Panc1 (cell line): ENCODE measurements around the gene NPDC1. TPM values are rescaled to one million over a fixed set of nuclear protein-coding genes. Genes with fewer than 3 reads are reported as not detected.
A peak's percentile ranks its signal among the peaks of the same experiment; 100 is the strongest.

Source experiments
- ATAC-seq: fragments of 200-7000 bp; cut with Tn5 transposase; 2 replicates; pipeline ENCODE4 v1.9.1; 2020; ENCODE audit warnings: mild to moderate bottlenecking, moderate library complexity
- BruUV-seq: library from RNA; stranded (reverse); fragments of 400-500 nt; replicated peaks from 2 replicates; lab custom pipeline; 2021; lab: Mats Ljungman, UMichigan
- CTCF ChIA-PET: fragments of 300-600 bp; sonication (Branson Sonifier 250); formaldehyde crosslinking; loops from one replicate; lab custom pipeline; 2022; ENCODE audit warnings: antibody characterized with exemption; lab: Charles Lee
- POLR2A ChIA-PET: fragments of 300-600 bp; sonication (Branson Sonifier 250); formaldehyde crosslinking; loops from one replicate; lab custom pipeline; 2022; ENCODE audit warnings: antibody characterized with exemption; lab: Charles Lee
- DNase-seq: peaks from one replicate; pipeline ENCODE4 v3.0.0-alpha.2; 2010; ENCODE audit warnings: low read depth, low spot score
- H3K27ac ChIP-seq: 2 replicates; pipeline ENCODE4 v1.5.1; 2011; ENCODE audit warnings: mild to moderate bottlenecking, low read length, inconsistent platforms
- H3K27me3 ChIP-seq: fragments of 200-500 bp; sonication (Bioruptor generic); 2 replicates; pipeline ENCODE4 v1.6.0; 2014; ENCODE audit warnings: low read length, inconsistent platforms; ENCODE audit not compliant: control insufficient read depth, insufficient read depth
- H3K36me3 ChIP-seq: fragments of 200-500 bp; sonication (Bioruptor generic); 2 replicates; pipeline ENCODE4 v1.5.1; 2014; ENCODE audit warnings: inconsistent platforms, mild to moderate bottlenecking, low read length, moderate library complexity; ENCODE audit not compliant: control insufficient read depth, insufficient read depth
- H3K4me1 ChIP-seq: 2 replicates; pipeline ENCODE4 v1.5.1; 2011; ENCODE audit warnings: inconsistent platforms, mild to moderate bottlenecking, low read length, moderate library complexity; ENCODE audit not compliant: control insufficient read depth, insufficient read depth
- H3K4me3 ChIP-seq, 2 experiments: 2 replicates each; pipeline ENCODE4 v1.5.1; 2011 to 2012; ENCODE audit warnings: low read depth in 2 of 2, low read length in 2 of 2, mild to moderate bottlenecking in 2 of 2, inconsistent platforms in 1 of 2, moderate library complexity in 1 of 2
- H3K9me3 ChIP-seq: fragments of 200-500 bp; sonication (Bioruptor generic); 2 replicates; pipeline ENCODE4 v1.5.1; 2014; ENCODE audit warnings: low read depth, mild to moderate bottlenecking, inconsistent platforms, low read length, moderate library complexity; ENCODE audit not compliant: control insufficient read depth, insufficient read depth
- CTCF ChIP-seq: fragments of 450-650 bp; IDR thresholded peaks from 2 replicates; pipeline ENCODE4 v1.5.1; 2017; ENCODE audit warnings: mild to moderate bottlenecking
- POLR2AphosphoS5 ChIP-seq: IDR thresholded peaks from 2 replicates; pipeline ENCODE4 v1.6.1; 2012; ENCODE audit warnings: mild to moderate bottlenecking, low read depth, low read length, moderate library complexity
- REST ChIP-seq, 2 experiments: IDR thresholded peaks; 2 replicates each; pipeline ENCODE4 v1.6.1; 2011 to 2012; ENCODE audit warnings: low read depth in 2 of 2, control low read depth in 1 of 2, low read length in 1 of 2, mild to moderate bottlenecking in 1 of 2, moderate library complexity in 1 of 2; ENCODE audit not compliant: insufficient read depth in 1 of 2
- SIN3A ChIP-seq: IDR thresholded peaks from 2 replicates; pipeline ENCODE4 v1.6.1; 2012; ENCODE audit warnings: low read depth, mild to moderate bottlenecking, low read length, moderate library complexity, borderline replicate concordance; ENCODE audit not compliant: insufficient read depth
- TCF7L2 ChIP-seq: IDR thresholded peaks from 2 replicates; pipeline ENCODE4 v1.6.1; 2011; ENCODE audit warnings: mild to moderate bottlenecking, low read depth, low read length, inconsistent platforms
- in situ Hi-C: cut with HindIII; loops from 2 replicates; pipeline ENCODE4 v1.10.0; 2016; ENCODE audit warnings: low sequenced_read_pairs, low pct_unique_long_range_greater_than_20kb
- intact Hi-C: fragments of 100-400 bp; cut with micrococcal nuclease; formaldehyde crosslinking; loops from one replicate; pipeline ENCODE4 v1.10.0; 2022; ENCODE audit not compliant: unreplicated experiment
- total RNA-seq: library from RNA; stranded (reverse); gene quantifications from one replicate; pipeline ENCODE4 v1.2.1, GENCODE V29; 2021; ENCODE audit not compliant: unreplicated experiment

The NPDC1 gene
- total RNA-seq, 1 experiment from 2014 or later = 43.5 TPM

- Histone ChIP-seq H3K4me1 (peaks cover 24% of the 10 kb centered on the region), H3K36me3 (no peaks in the 10 kb centered on the region), H3K27ac (no peak overlapping the region), H3K4me3 (peak overlapping the region; percentile 43 to 53), H3K9me3 (no peaks in the 10 kb centered on the region), H3K27me3 (no peaks in the 10 kb centered on the region)
- TF ChIP-seq REST (IDR thresholded peaks at IDR 0.05; ENCODE audit: insufficient read depth in 1 of 2, low read depth in 2 of 2, low read length in 1 of 2) (no peak), TCF7L2 (no peak), CTCF (peak; percentile 68; the same call in 1 of the 2 replicates), POLR2AphosphoS5 (no peak)
- ATAC-seq (peak; percentile 72), DNase-seq (no peak)
- intact Hi-C loops (no loop called here), in situ Hi-C loops (no loop called here)
- no TSS peak for BruUV-seq
- ChIA-PET CTCF (interaction anchor here (1.2 to 1.4 kb wide), 3 partner anchors 30 to 81 kb away, joined by 3 to 14 read pairs (median 5); no protein-coding TSS in a partner anchor), POLR2A (no interaction called here)
Measured at GRCh38 chr9:137028263-137029057, 17.5 kb downstream of the NPDC1 start.

GRCh38 chr9:137027369-137028262 is 18.4 kb downstream of the NPDC1 start, which contains the start of gene ABCA2:
Gene ABCA2 (minus strand): TSS chr9:137028237. CDS start chr9:137028140, 97 bp downstream.
- TF ChIP-seq SIN3A (no peak), TCF7L2 (no peak), REST (IDR thresholded peaks at IDR 0.05; ENCODE audit: insufficient read depth in 1 of 2, low read depth in 2 of 2, low read length in 1 of 2) (no peak), POLR2AphosphoS5 (no peak), CTCF (no peak)
- Histone ChIP-seq H3K27ac (no peak within 1 kb of the TSS), H3K4me1 (peaks cover 28% of the 10 kb centered on the region), H3K4me3 (peak within 1 kb of the TSS; percentile 43 to 53), H3K27me3 (no peaks in the 10 kb centered on the region), H3K36me3 (no peaks in the 10 kb centered on the region), H3K9me3 (no peaks in the 10 kb centered on the region)
- intact Hi-C loops = no loop called here
- ChIA-PET POLR2A (no interaction called here), CTCF (no interaction called here)
- in situ Hi-C loops = no loop called here
- no peak for DNase-seq
- peak; percentile 29 for ATAC-seq
- BruUV-seq = no TSS peak
